AG09319 (cell line): ENCODE measurements around the gene ANKRD23.
A peak's percentile ranks its signal among the peaks of the same experiment; 100 is the strongest.

Experiments used
- DNase-seq: peaks from one replicate; pipeline ENCODE4 v3.0.0-alpha.2; 2010; ENCODE audit warnings: low read depth; ENCODE audit errors: extremely low read depth
- CTCF ChIP-seq: IDR thresholded peaks from 2 replicates; pipeline ENCODE4 v1.5.1; 2011; ENCODE audit warnings: low read depth, mild to moderate bottlenecking, inconsistent platforms, low read length, moderate library complexity

The ANKRD23 gene

GRCh38 chr2:96869822-96870625, 26.2 kb upstream of the ANKRD23 start, which contains the start of gene SEMA4C:
Gene SEMA4C (minus strand): TSS chr2:96870080. CDS start chr2:96867886, 2,194 bp downstream.
- TF ChIP-seq CTCF: no peak
- no peak for DNase-seq

- no peak for TF ChIP-seq CTCF
- peak; percentile 59 for DNase-seq
Measured at GRCh38 chr2:96869281-96869821, 25.5 kb upstream of the ANKRD23 start.

- TF ChIP-seq CTCF: peak; percentile 46
- peak; percentile 81 for DNase-seq
Measured at GRCh38 chr2:96868555-96869280, 24.9 kb upstream of the ANKRD23 start.

GRCh38 chr2:96867756-96868554, 24.1 kb upstream of the ANKRD23 start:
- DNase-seq: no peak

GRCh38 chr2:96866986-96867755, 23.4 kb upstream of the ANKRD23 start:
- no peak for DNase-seq
- no peak for TF ChIP-seq CTCF

More at GRCh38 chr2:96867756-96868554, 24.1 kb upstream of the ANKRD23 start:
- TF ChIP-seq CTCF: no peak

- DNase-seq: no peak
- TF ChIP-seq CTCF: no peak
Measured at GRCh38 chr2:96866586-96866985, 22.8 kb upstream of the ANKRD23 start.
